ENCODE results near the gene LMAN2. TPM values are rescaled to one million over a fixed set of nuclear protein-coding genes. Genes with fewer than 3 reads are reported as not detected.

LMAN2 gene
- total RNA-seq, 1 experiment from 2014 or later: 106 TPM

DNA sequence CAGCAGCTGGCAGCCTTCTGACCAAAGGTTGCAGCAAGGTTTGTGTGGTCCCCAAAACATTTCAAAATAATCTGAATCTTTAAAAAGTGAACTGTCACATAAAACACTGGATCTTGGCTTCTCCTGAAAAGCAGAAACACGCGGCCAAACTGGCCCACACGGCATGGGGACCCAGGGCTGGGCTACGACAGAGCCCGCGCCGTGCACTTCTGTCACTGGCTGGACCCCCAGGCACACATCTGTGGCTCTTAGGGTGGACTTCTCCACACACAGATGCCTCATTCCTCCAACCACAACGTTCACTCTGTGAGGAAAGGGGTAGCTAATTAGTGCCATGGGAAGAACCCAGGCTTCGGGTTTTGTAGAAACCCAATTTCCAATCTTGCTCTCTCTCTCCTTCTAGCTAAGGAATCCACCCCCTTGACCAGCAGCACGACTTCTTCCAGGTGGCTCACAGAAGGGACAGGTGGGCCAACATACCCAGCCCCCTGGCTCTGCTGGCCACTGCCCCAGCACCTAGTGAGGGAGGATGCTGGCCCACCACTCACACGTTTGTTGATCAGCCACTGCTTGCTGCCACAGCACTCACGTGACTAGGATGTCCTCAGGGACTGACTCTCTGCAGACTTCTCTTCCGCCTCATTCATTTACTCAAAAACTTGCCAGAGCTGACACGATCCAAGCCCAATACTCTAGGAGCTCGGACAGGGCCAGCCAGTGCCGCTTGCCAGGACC lies 17.9 kb downstream of the LMAN2 start:
- no peak overlapping the region for H4K5ac ChIP-seq (ENCODE audit: insufficient read length, low read depth, low read length)
- DNase-seq: no peak

More for the DNA sequence above, 17.9 kb downstream of the LMAN2 start:
- Histone ChIP-seq H3K9ac (ENCODE audit: extremely low read depth, insufficient read length, low read length) (no peak overlapping the region), H3T11ph (ENCODE audit: low read length) (no peak overlapping the region), H4K8ac (replicated peaks; ENCODE audit: insufficient read length, low read depth, low read length) (no peak overlapping the region), H3K4me2 (ENCODE audit: insufficient read depth, insufficient read length, low read length) (no peak overlapping the region), H3K18ac (ENCODE audit: insufficient read length, low read depth, low read length) (no peak overlapping the region), H2AK5ac (ENCODE audit: insufficient read length, low read length) (no peak overlapping the region), H3K14ac (ENCODE audit: insufficient read depth, low read length) (no peak overlapping the region), H3K9me3 (ENCODE audit: control insufficient read depth, low read depth, low read length) (no peaks in the 10 kb centered on the region), H2BK120ac (ENCODE audit: low read depth, low read length, poor library complexity, severe bottlenecking) (no peak overlapping the region), H2BK12ac (ENCODE audit: insufficient read length, low read depth, low read length) (no peak overlapping the region), H2AFZ (ENCODE audit: low read length) (no peak overlapping the region), H3K56ac (ENCODE audit: insufficient read length, low read depth, low read length) (no peak overlapping the region), H3K27me3 (ENCODE audit: insufficient read depth, low read length) (no peaks in the 10 kb centered on the region), H2BK15ac (ENCODE audit: low read depth, low read length) (no peak overlapping the region), H3K27ac (ENCODE audit: insufficient read length, low read depth, low read length) (no peak overlapping the region), H3K79me1 (ENCODE audit: insufficient read depth, low read depth, low read length, poor library complexity, severe bottlenecking) (no peaks in the 10 kb centered on the region), H4K20me1 (ENCODE audit: control insufficient read depth, insufficient read depth, insufficient read length) (no peaks in the 10 kb centered on the region), H3K23ac (ENCODE audit: insufficient read length, low read depth, low read length) (no peak overlapping the region), H3K4ac (ENCODE audit: low read depth, low read length) (no peak overlapping the region), H2BK20ac (ENCODE audit: low read depth, low read length, poor library complexity, severe bottlenecking) (no peak overlapping the region), H3K23me2 (ENCODE audit: insufficient read length, low read depth, low read length, poor library complexity, severe bottlenecking) (no peaks in the 10 kb centered on the region), H3K79me2 (ENCODE audit: insufficient read depth, low read length) (no peaks in the 10 kb centered on the region), H3K4me1 (ENCODE audit: insufficient read depth, low read length) (no peaks in the 10 kb centered on the region; the same call in 1 of the 2 replicates), H4K91ac (ENCODE audit: insufficient read length, low read depth, low read length) (no peak overlapping the region), H2BK5ac (ENCODE audit: insufficient read length, low read length) (no peak overlapping the region)
- H3K9me3 Mint-ChIP-seq: no peaks in the 10 kb centered on the region
- TF ChIP-seq, protein P1, sequence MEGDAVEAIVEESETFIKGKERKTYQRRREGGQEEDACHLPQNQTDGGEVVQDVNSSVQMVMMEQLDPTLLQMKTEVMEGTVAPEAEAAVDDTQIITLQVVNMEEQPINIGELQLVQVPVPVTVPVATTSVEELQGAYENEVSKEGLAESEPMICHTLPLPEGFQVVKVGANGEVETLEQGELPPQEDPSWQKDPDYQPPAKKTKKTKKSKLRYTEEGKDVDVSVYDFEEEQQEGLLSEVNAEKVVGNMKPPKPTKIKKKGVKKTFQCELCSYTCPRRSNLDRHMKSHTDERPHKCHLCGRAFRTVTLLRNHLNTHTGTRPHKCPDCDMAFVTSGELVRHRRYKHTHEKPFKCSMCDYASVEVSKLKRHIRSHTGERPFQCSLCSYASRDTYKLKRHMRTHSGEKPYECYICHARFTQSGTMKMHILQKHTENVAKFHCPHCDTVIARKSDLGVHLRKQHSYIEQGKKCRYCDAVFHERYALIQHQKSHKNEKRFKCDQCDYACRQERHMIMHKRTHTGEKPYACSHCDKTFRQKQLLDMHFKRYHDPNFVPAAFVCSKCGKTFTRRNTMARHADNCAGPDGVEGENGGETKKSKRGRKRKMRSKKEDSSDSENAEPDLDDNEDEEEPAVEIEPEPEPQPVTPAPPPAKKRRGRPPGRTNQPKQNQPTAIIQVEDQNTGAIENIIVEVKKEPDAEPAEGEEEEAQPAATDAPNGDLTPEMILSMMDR (conservative IDR thresholded peaks at IDR 0.05): no peak
- no CpG with 5 or more reads among the region's 16 CpGs for WGBS (ENCODE audit: extremely low coverage, insufficient read length, low lambda C conversion rate)
- H3K4me3 Mint-ChIP-seq: no peak overlapping the region
- H3K36me3 Mint-ChIP-seq (ENCODE audit: insufficient read depth in 1 of 3, low read depth in 3 of 3): peaks cover 16 to 76% (median 62%) of the 10 kb centered on the region in 3 experiments; a peak in 6 of 7 replicates
- H3K4me1 Mint-ChIP-seq: peaks cover 9 to 12% of the 10 kb centered on the region in 2 experiments
- H3K27ac Mint-ChIP-seq: peak overlapping the region in 1 of 3 experiments; percentile 84; a peak in 2 of 7 replicates
- no peaks in the 10 kb centered on the region for H3K27me3 Mint-ChIP-seq (ENCODE audit: low read depth)
